ENCODE results near the gene THEMIS. TPM values are rescaled to one million over a fixed set of nuclear protein-coding genes. Genes with fewer than 3 reads are reported as not detected.

Gene THEMIS
- total and polyA plus RNA-seq, 12 donors: 0.07 to 2.6 (median 0.24) TPM; not detected in 1

GRCh38 chr6:127864701-127865100 is 36.2 kb downstream of the THEMIS start:
- Histone ChIP-seq H3K4me1 (replicated peaks in 1 of 2) (no peaks in the 10 kb centered on the region), H3K9me3 (replicated peaks in 1 of 3) (no peaks in the 10 kb centered on the region), H3K27me3 (no peaks in the 10 kb centered on the region), H3K36me3 (replicated peaks in 1 of 2) (no peaks in the 10 kb centered on the region), H3K27ac (no peak overlapping the region), H3K4me3 (no peak overlapping the region)
- intact Hi-C loops (cut with DNase I): no loop called here
- no peak for DNase-seq
- 59 to 72% (median 68%) methylated on average over 2 of the region's 2 CpGs for WGBS, 4 donors
- TF ChIP-seq POLR2A (IDR thresholded peaks at IDR 0.05) (no peak), CTCF (IDR thresholded peaks at IDR 0.05) (no peak)

- Histone ChIP-seq H3K9me3 (replicated peaks in 1 of 3) (no peaks in the 10 kb centered on the region), H3K36me3 (replicated peaks in 1 of 2) (no peaks in the 10 kb centered on the region), H3K27ac (no peak overlapping the region), H3K27me3 (no peaks in the 10 kb centered on the region), H3K4me3 (no peak overlapping the region), H3K4me1 (replicated peaks in 1 of 2) (no peaks in the 10 kb centered on the region)
- WGBS, 4 donors: 75 to 92% (median 84%) methylated on average over 2 of the region's 2 CpGs
- DNase-seq: no peak
- no peak for TF ChIP-seq CTCF (IDR thresholded peaks at IDR 0.05)
- TF ChIP-seq POLR2A (IDR thresholded peaks at IDR 0.05): no peak
- intact Hi-C loops (cut with DNase I): no loop called here
Measured at GRCh38 chr6:127860723-127861122, 40.1 kb downstream of the THEMIS start.

- Histone ChIP-seq H3K27ac (no peak overlapping the region), H3K4me3 (no peak overlapping the region), H3K4me1 (replicated peaks in 1 of 2) (no peaks in the 10 kb centered on the region), H3K9me3 (replicated peaks in 1 of 3) (no peaks in the 10 kb centered on the region), H3K27me3 (no peaks in the 10 kb centered on the region), H3K36me3 (replicated peaks in 1 of 2) (no peaks in the 10 kb centered on the region)
- TF ChIP-seq POLR2A (IDR thresholded peaks at IDR 0.05): no peak
- no peak for TF ChIP-seq CTCF (IDR thresholded peaks at IDR 0.05)
- WGBS, 4 donors: 59 to 77% (median 73%) methylated on average over 2 of the region's 2 CpGs
- intact Hi-C loops (cut with DNase I): no loop called here
- DNase-seq: no peak
Measured at GRCh38 chr6:127859956-127860355, 40.9 kb downstream of the THEMIS start.

GRCh38 chr6:127858727-127859391 is 42.0 kb downstream of the THEMIS start:
- H3K4me1 ChIP-seq (replicated peaks in 1 of 2): no peaks in the 10 kb centered on the region
- H3K4me3 ChIP-seq: no peak overlapping the region
- intact Hi-C loops (cut with DNase I): no loop called here
- H3K9me3 ChIP-seq (replicated peaks in 1 of 3): no peaks in the 10 kb centered on the region
- no peak for DNase-seq
- no peak overlapping the region for H3K27ac ChIP-seq
- no peaks in the 10 kb centered on the region for H3K36me3 ChIP-seq (replicated peaks in 1 of 2)
- 55 to 69% (median 65%) methylated on average over 4 of the region's 4 CpGs for WGBS, 4 donors
- TF ChIP-seq POLR2A (IDR thresholded peaks at IDR 0.05): no peak
- TF ChIP-seq CTCF (IDR thresholded peaks at IDR 0.05): no peak
- H3K27me3 ChIP-seq: no peaks in the 10 kb centered on the region
